Activated naive CD8-positive, alpha-beta T cell (primary cell): ENCODE measurements around the gene RAMP1.

Experiments
- H3K27ac Mint-ChIP-seq: one replicate; pipeline ENCODE4 v1.8.0; 2021; ENCODE audit warnings: mixed read lengths
- H3K27me3 Mint-ChIP-seq: one replicate; pipeline ENCODE4 v1.8.0; 2021; ENCODE audit warnings: mixed read lengths
- H3K36me3 Mint-ChIP-seq: one replicate; pipeline ENCODE4 v1.8.0; 2021; ENCODE audit warnings: mixed read lengths
- H3K4me1 Mint-ChIP-seq: one replicate; pipeline ENCODE4 v1.8.0; 2021; ENCODE audit warnings: low read depth, mixed read lengths
- H3K4me3 Mint-ChIP-seq: one replicate; pipeline ENCODE4 v1.8.0; 2021; ENCODE audit warnings: mild to moderate bottlenecking, mixed read lengths
- H3K9me3 Mint-ChIP-seq: one replicate; pipeline ENCODE4 v1.8.0; 2021; ENCODE audit warnings: low read depth, mixed read lengths

Gene RAMP1

GRCh38 chr2:237923481-237924163, 64.2 kb downstream of the RAMP1 start:
- H3K27me3 Mint-ChIP-seq = no peaks in the 10 kb centered on the region
- peak overlapping the region; percentile 46 for H3K27ac Mint-ChIP-seq
- H3K9me3 Mint-ChIP-seq = no peaks in the 10 kb centered on the region
- peaks cover 14% of the 10 kb centered on the region for H3K4me1 Mint-ChIP-seq
- peaks cover under 1% of the 10 kb centered on the region for H3K36me3 Mint-ChIP-seq
- peak overlapping the region; percentile 61 for H3K4me3 Mint-ChIP-seq

GRCh38 chr2:237924164-237924534, 64.7 kb downstream of the RAMP1 start:
- Mint-ChIP-seq H3K4me1 (peaks cover 14% of the 10 kb centered on the region), H3K27me3 (no peaks in the 10 kb centered on the region), H3K36me3 (peaks cover 2% of the 10 kb centered on the region), H3K27ac (peak overlapping the region; percentile 46), H3K4me3 (peak overlapping the region; percentile 61), H3K9me3 (no peaks in the 10 kb centered on the region)

- peaks cover 7% of the 10 kb centered on the region for H3K36me3 Mint-ChIP-seq
- H3K9me3 Mint-ChIP-seq = no peaks in the 10 kb centered on the region
- H3K27ac Mint-ChIP-seq = no peak overlapping the region
- H3K27me3 Mint-ChIP-seq = no peaks in the 10 kb centered on the region
- H3K4me1 Mint-ChIP-seq = peaks cover 12% of the 10 kb centered on the region
- H3K4me3 Mint-ChIP-seq = no peak overlapping the region
Measured at GRCh38 chr2:237927135-237927534, 67.7 kb downstream of the RAMP1 start.

GRCh38 chr2:237927986-237928385, 68.6 kb downstream of the RAMP1 start:
- Mint-ChIP-seq H3K4me1 (peaks cover 17% of the 10 kb centered on the region), H3K27me3 (no peaks in the 10 kb centered on the region), H3K4me3 (no peak overlapping the region), H3K27ac (no peak overlapping the region), H3K36me3 (peaks cover 7% of the 10 kb centered on the region), H3K9me3 (no peaks in the 10 kb centered on the region)

- peaks cover 7% of the 10 kb centered on the region for H3K36me3 Mint-ChIP-seq
- peaks cover 18% of the 10 kb centered on the region for H3K4me1 Mint-ChIP-seq
- H3K27ac Mint-ChIP-seq = no peak overlapping the region
- peaks cover 1% of the 10 kb centered on the region for H3K27me3 Mint-ChIP-seq
- no peak overlapping the region for H3K4me3 Mint-ChIP-seq
- no peaks in the 10 kb centered on the region for H3K9me3 Mint-ChIP-seq
Measured at GRCh38 chr2:237929979-237930378, 70.6 kb downstream of the RAMP1 start.

- no peaks in the 10 kb centered on the region for H3K9me3 Mint-ChIP-seq
- H3K27me3 Mint-ChIP-seq = peaks cover 1% of the 10 kb centered on the region
- peaks cover 11% of the 10 kb centered on the region for H3K4me1 Mint-ChIP-seq
- peaks cover 7% of the 10 kb centered on the region for H3K36me3 Mint-ChIP-seq
- H3K27ac Mint-ChIP-seq = no peak overlapping the region
- no peak overlapping the region for H3K4me3 Mint-ChIP-seq
Measured at GRCh38 chr2:237931205-237931721, 71.8 kb downstream of the RAMP1 start.

GRCh38 chr2:237932731-237933131, 73.3 kb downstream of the RAMP1 start:
- H3K9me3 Mint-ChIP-seq = no peaks in the 10 kb centered on the region
- H3K27me3 Mint-ChIP-seq = peaks cover 1% of the 10 kb centered on the region

GRCh38 chr2:237934186-237934585, 74.8 kb downstream of the RAMP1 start:
- peaks cover 9% of the 10 kb centered on the region for H3K4me1 Mint-ChIP-seq
- H3K27ac Mint-ChIP-seq = no peak overlapping the region
- H3K9me3 Mint-ChIP-seq = no peaks in the 10 kb centered on the region
- peaks cover 1% of the 10 kb centered on the region for H3K27me3 Mint-ChIP-seq
- H3K4me3 Mint-ChIP-seq = no peak overlapping the region
- peaks cover 6% of the 10 kb centered on the region for H3K36me3 Mint-ChIP-seq

More at GRCh38 chr2:237932731-237933131, 73.3 kb downstream of the RAMP1 start:
- Mint-ChIP-seq H3K4me1 (peaks cover 9% of the 10 kb centered on the region), H3K4me3 (no peak overlapping the region), H3K27ac (peak overlapping the region; percentile 83), H3K36me3 (peaks cover 7% of the 10 kb centered on the region)

- Mint-ChIP-seq H3K9me3 (no peaks in the 10 kb centered on the region), H3K4me1 (peaks cover 19% of the 10 kb centered on the region), H3K4me3 (no peak overlapping the region), H3K36me3 (no peaks in the 10 kb centered on the region), H3K27me3 (peaks cover 1% of the 10 kb centered on the region), H3K27ac (no peak overlapping the region)
Measured at GRCh38 chr2:237935740-237936452, 76.5 kb downstream of the RAMP1 start.

- H3K4me3 Mint-ChIP-seq = no peak overlapping the region
- peaks cover 35% of the 10 kb centered on the region for H3K4me1 Mint-ChIP-seq
- H3K27ac Mint-ChIP-seq = no peak overlapping the region
- no peaks in the 10 kb centered on the region for H3K9me3 Mint-ChIP-seq
- H3K27me3 Mint-ChIP-seq = no peaks in the 10 kb centered on the region
- no peaks in the 10 kb centered on the region for H3K36me3 Mint-ChIP-seq
Measured at GRCh38 chr2:237939251-237939650, 79.8 kb downstream of the RAMP1 start.

- no peak overlapping the region for H3K27ac Mint-ChIP-seq
- no peak overlapping the region for H3K4me3 Mint-ChIP-seq
- H3K4me1 Mint-ChIP-seq = peaks cover 38% of the 10 kb centered on the region
- H3K27me3 Mint-ChIP-seq = no peaks in the 10 kb centered on the region
- H3K36me3 Mint-ChIP-seq = peaks cover 2% of the 10 kb centered on the region
- no peaks in the 10 kb centered on the region for H3K9me3 Mint-ChIP-seq
Measured at GRCh38 chr2:237940828-237941227, 81.4 kb downstream of the RAMP1 start.

- no peaks in the 10 kb centered on the region for H3K9me3 Mint-ChIP-seq
- peaks cover 42% of the 10 kb centered on the region for H3K4me1 Mint-ChIP-seq
- peak overlapping the region; percentile 64 for H3K4me3 Mint-ChIP-seq
- H3K27me3 Mint-ChIP-seq = no peaks in the 10 kb centered on the region
- peaks cover 2% of the 10 kb centered on the region for H3K36me3 Mint-ChIP-seq
- H3K27ac Mint-ChIP-seq = peak overlapping the region; percentile 86
Measured at GRCh38 chr2:237941239-237941638, 81.8 kb downstream of the RAMP1 start.

GRCh38 chr2:237942513-237942899, 83.1 kb downstream of the RAMP1 start:
- Mint-ChIP-seq H3K36me3 (peaks cover 5% of the 10 kb centered on the region), H3K27ac (peak overlapping the region; percentile 86), H3K4me1 (peaks cover 44% of the 10 kb centered on the region), H3K9me3 (no peaks in the 10 kb centered on the region), H3K4me3 (peak overlapping the region; percentile 64), H3K27me3 (no peaks in the 10 kb centered on the region)

- Mint-ChIP-seq H3K27ac (no peak overlapping the region), H3K4me3 (no peak overlapping the region), H3K4me1 (peaks cover 44% of the 10 kb centered on the region), H3K9me3 (no peaks in the 10 kb centered on the region), H3K27me3 (no peaks in the 10 kb centered on the region), H3K36me3 (peaks cover 5% of the 10 kb centered on the region)
Measured at GRCh38 chr2:237943395-237944094, 84.1 kb downstream of the RAMP1 start.

GRCh38 chr2:237944302-237944701, 84.9 kb downstream of the RAMP1 start:
- H3K9me3 Mint-ChIP-seq = no peaks in the 10 kb centered on the region
- H3K27me3 Mint-ChIP-seq = no peaks in the 10 kb centered on the region
- no peak overlapping the region for H3K27ac Mint-ChIP-seq
- H3K36me3 Mint-ChIP-seq = peaks cover 5% of the 10 kb centered on the region
- H3K4me3 Mint-ChIP-seq = no peak overlapping the region
- peaks cover 44% of the 10 kb centered on the region for H3K4me1 Mint-ChIP-seq
